Measurements from ENCODE around the gene KIF24. TPM values are rescaled to one million over a fixed set of nuclear protein-coding genes. Genes with fewer than 3 reads are reported as not detected.

The KIF24 gene
- total and polyA plus RNA-seq, 2 of the 4 experiments (the other 2 are of a cell fraction) = 1.4 to 3.0 TPM

- DNase-seq = no peak
Observed at GRCh38 chr9:34372467-34373011, 43.5 kb upstream of the KIF24 start.

More at GRCh38 chr9:34372467-34373011, 43.5 kb upstream of the KIF24 start:
- Histone ChIP-seq H4K91ac (ENCODE audit: insufficient read depth, low read depth, low read length) (no peak overlapping the region), H2BK15ac (ENCODE audit: low read depth, low read length) (no peak overlapping the region), H4K8ac (ENCODE audit: low read depth in 2 of 2, low read length in 2 of 2) (no peak overlapping the region), H3K4me2 (ENCODE audit: low read depth, low read length) (no peak overlapping the region), H3K4me1 (ENCODE audit: control insufficient read depth, insufficient read depth, low read length) (peaks cover 2% of the 10 kb centered on the region; the same call in 1 of the 2 replicates), H2AK9ac (replicated peaks; ENCODE audit: low read depth, low read length, poor library complexity) (no peak overlapping the region), H3K27ac (ENCODE audit: insufficient read depth, low read length) (no peak overlapping the region), H3K18ac (ENCODE audit: low read depth, low read length) (no peak overlapping the region), H3K9ac (ENCODE audit: low read depth, low read length) (no peak overlapping the region), H3K4ac (ENCODE audit: low read depth, low read length) (no peak overlapping the region), H3K14ac (replicated peaks; ENCODE audit: low read depth, low read length) (no peak overlapping the region), H3K9me1 (ENCODE audit: insufficient read depth, low read length) (peaks cover 8% of the 10 kb centered on the region; the same call in 1 of the 2 replicates), H2AFZ (replicated peaks; ENCODE audit: low read length, poor library complexity) (peak overlapping the region; percentile 58), H3K79me1 (ENCODE audit: low read depth in 1 of 2, low read length in 2 of 2) (no peaks in the 10 kb centered on the region), H3K23ac (ENCODE audit: low read depth, low read length) (no peak overlapping the region), H3K9me3 (ENCODE audit: control insufficient read depth, insufficient read depth, low read length) (peaks cover 12% of the 10 kb centered on the region; the same call in 1 of the 2 replicates), H3K36me3 (ENCODE audit: control insufficient read depth, insufficient read depth, low read length) (peaks cover 3% of the 10 kb centered on the region; the same call in 1 of the 2 replicates), H3K27me3 (ENCODE audit: control insufficient read depth, insufficient read depth, low read length) (peaks cover 26% of the 10 kb centered on the region; the same call in 1 of the 2 replicates), H2AK5ac (ENCODE audit: low read depth, low read length) (no peak overlapping the region), H3K56ac (ENCODE audit: extremely low read depth, insufficient read depth, low read length) (no peak overlapping the region), H2BK120ac (ENCODE audit: low read depth, low read length) (no peak overlapping the region), H2BK20ac (ENCODE audit: low read depth, low read length) (no peak overlapping the region), H2BK5ac (ENCODE audit: low read depth, low read length, poor library complexity, severe bottlenecking) (no peak overlapping the region), H4K5ac (ENCODE audit: low read depth, low read length) (no peak overlapping the region), H3K4me3 (ENCODE audit: insufficient read depth, low read depth, low read length) (no peak overlapping the region), H4K20me1 (ENCODE audit: insufficient read depth, low read length) (no peaks in the 10 kb centered on the region; the same call in 1 of the 2 replicates)
- no peak for TF ChIP-seq RCOR1 (IDR thresholded peaks at IDR 0.05; ENCODE audit: insufficient replicate concordance, low read length)
- no peak for TF ChIP-seq BHLHE40 (IDR thresholded peaks at IDR 0.05; ENCODE audit: low read depth, low read length)
- TF ChIP-seq, protein P1, sequence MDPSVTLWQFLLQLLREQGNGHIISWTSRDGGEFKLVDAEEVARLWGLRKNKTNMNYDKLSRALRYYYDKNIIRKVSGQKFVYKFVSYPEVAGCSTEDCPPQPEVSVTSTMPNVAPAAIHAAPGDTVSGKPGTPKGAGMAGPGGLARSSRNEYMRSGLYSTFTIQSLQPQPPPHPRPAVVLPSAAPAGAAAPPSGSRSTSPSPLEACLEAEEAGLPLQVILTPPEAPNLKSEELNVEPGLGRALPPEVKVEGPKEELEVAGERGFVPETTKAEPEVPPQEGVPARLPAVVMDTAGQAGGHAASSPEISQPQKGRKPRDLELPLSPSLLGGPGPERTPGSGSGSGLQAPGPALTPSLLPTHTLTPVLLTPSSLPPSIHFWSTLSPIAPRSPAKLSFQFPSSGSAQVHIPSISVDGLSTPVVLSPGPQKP (IDR thresholded peaks at IDR 0.05; ENCODE audit: borderline replicate concordance, low read depth, low read length) = no peak
- TF ChIP-seq MXI1 (IDR thresholded peaks at IDR 0.05; ENCODE audit: borderline replicate concordance, low read depth, low read length) = no peak
- TF ChIP-seq SMC3 (IDR thresholded peaks at IDR 0.05; ENCODE audit: low read depth, low read length) = no peak
- no peak for TF ChIP-seq RFX5 (IDR thresholded peaks at IDR 0.05; ENCODE audit: low read depth, low read length)
- no peak for TF ChIP-seq MAZ (IDR thresholded peaks at IDR 0.05; ENCODE audit: borderline replicate concordance, low read depth, low read length)
- in situ Hi-C loops (cut with MboI; ENCODE audit: low sequenced_read_pairs) (no loop called here), dilution Hi-C loops (cut with HindIII; ENCODE audit: low sequenced_read_pairs, unreplicated experiment) (no loop called here), intact Hi-C loops (cut with micrococcal nuclease) (no loop called here)
- ATAC-seq (ENCODE audit: low read depth) = no peak
- POLR2A ChIA-PET (ENCODE audit: unreplicated experiment) = no interaction called here
- BruUV-seq (replicated peaks) = no TSS peak
- CTCF ChIA-PET = no interaction called here
- WGBS, 2 experiments (ENCODE audit: extremely low coverage in 2 of 2, insufficient read length in 1 of 2) = 34% methylated on average over 15 of the region's 41 CpGs; no CpG with 5 or more reads in 1 of the 2 experiments
